IMR-90 (cell line): ENCODE data around the gene CDH23. TPM values are rescaled to one million over a fixed set of nuclear protein-coding genes. Genes with fewer than 3 reads are reported as not detected.

Experiments
- ATAC-seq: fragments of 200-7000 bp; cut with Tn5 transposase; 2 replicates; pipeline ENCODE4 v1.9.1; 2020; ENCODE audit warnings: low read depth, mild to moderate bottlenecking, moderate library complexity
- BruUV-seq: library from RNA; stranded (reverse); fragments of 400-500 nt; replicated peaks from 2 replicates; lab custom pipeline; 2021; lab: Mats Ljungman, UMichigan
- CTCF ChIA-PET: fragments of 300-600 bp; formaldehyde crosslinking; extraction: SDS; loops from one replicate; lab custom pipeline; 2021; ENCODE audit warnings: antibody characterized with exemption; lab: Yijun Ruan, JAX
- POLR2A ChIA-PET: fragments of 300-600 bp; sonication (Branson Sonifier 250); formaldehyde crosslinking; loops from one replicate; lab custom pipeline; 2022; ENCODE audit warnings: antibody characterized with exemption; ENCODE audit not compliant: unreplicated experiment; lab: Charles Lee
- DNase-seq: peaks from one replicate; pipeline ENCODE4 v3.0.0; 2013
- H2AFZ ChIP-seq: replicated peaks from 2 replicates; pipeline ENCODE3; 2013; ENCODE audit warnings: low read length, mild to moderate bottlenecking; ENCODE audit not compliant: poor library complexity
- H2AK5ac ChIP-seq: 2 replicates; pipeline ENCODE4 v1.6.1; 2013; ENCODE audit warnings: low read depth, low read length, inconsistent platforms
- H2AK9ac ChIP-seq: replicated peaks from 2 replicates; pipeline ENCODE3; 2013; ENCODE audit warnings: mild to moderate bottlenecking, low read depth, low read length, moderate library complexity; ENCODE audit not compliant: poor library complexity
- H2BK120ac ChIP-seq: 2 replicates; pipeline ENCODE4 v1.6.1; 2013; ENCODE audit warnings: low read depth, low read length, inconsistent platforms
- H2BK15ac ChIP-seq: 3 replicates; pipeline ENCODE4 v1.6.1; 2013; ENCODE audit warnings: low read depth, low read length, inconsistent platforms
- H2BK20ac ChIP-seq: 2 replicates; pipeline ENCODE4 v1.6.1; 2013; ENCODE audit warnings: low read depth, mild to moderate bottlenecking, inconsistent platforms, low read length, moderate library complexity
- H2BK5ac ChIP-seq: 2 replicates; pipeline ENCODE4 v1.6.1; 2013; ENCODE audit warnings: mild to moderate bottlenecking, low read depth, low read length, inconsistent platforms; ENCODE audit not compliant: poor library complexity, severe bottlenecking
- H3K14ac ChIP-seq: replicated peaks from 2 replicates; pipeline ENCODE4 v1.6.1; 2013; ENCODE audit warnings: low read depth, low read length, inconsistent platforms
- H3K18ac ChIP-seq: 2 replicates; pipeline ENCODE4 v1.6.1; 2013; ENCODE audit warnings: low read depth, low read length, control low read depth
- H3K23ac ChIP-seq: 2 replicates; pipeline ENCODE4 v1.6.1; 2013; ENCODE audit warnings: low read depth, low read length, inconsistent platforms
- H3K27ac ChIP-seq: 2 replicates; pipeline ENCODE4 v1.5.1; 2013; ENCODE audit warnings: mild to moderate bottlenecking, control low read depth, low read length; ENCODE audit not compliant: insufficient read depth
- H3K27me3 ChIP-seq: 2 replicates; pipeline ENCODE4 v1.6.1; 2013; ENCODE audit warnings: low read length; ENCODE audit not compliant: control insufficient read depth, insufficient read depth
- H3K36me3 ChIP-seq: 2 replicates; pipeline ENCODE4 v1.6.1; 2013; ENCODE audit warnings: low read length, mixed read lengths; ENCODE audit not compliant: control insufficient read depth, insufficient read depth
- H3K4ac ChIP-seq: 2 replicates; pipeline ENCODE4 v1.6.1; 2013; ENCODE audit warnings: low read depth, low read length, inconsistent platforms
- H3K4me1 ChIP-seq: 2 replicates; pipeline ENCODE4 v1.6.1; 2013; ENCODE audit warnings: low read length, mixed read lengths; ENCODE audit not compliant: control insufficient read depth, insufficient read depth
- H3K4me2 ChIP-seq: 2 replicates; pipeline ENCODE4 v1.6.1; 2013; ENCODE audit warnings: low read depth, mild to moderate bottlenecking, control low read depth, low read length, moderate library complexity
- H3K4me3 ChIP-seq: 2 replicates; pipeline ENCODE4 v1.5.1; 2013; ENCODE audit warnings: low read depth, mild to moderate bottlenecking, control low read depth, low read length, moderate library complexity; ENCODE audit not compliant: insufficient read depth
- H3K56ac ChIP-seq: 2 replicates; pipeline ENCODE4 v1.6.1; 2013; ENCODE audit warnings: low read length, inconsistent platforms; ENCODE audit not compliant: insufficient read depth; ENCODE audit errors: extremely low read depth
- H3K79me1 ChIP-seq, 2 experiments: 2 replicates each; pipeline ENCODE4 v1.6.1; 2013; ENCODE audit warnings: low read length in 2 of 2, inconsistent platforms in 1 of 2, low read depth in 1 of 2
- H3K9ac ChIP-seq: 2 replicates; pipeline ENCODE4 v1.6.1; 2013; ENCODE audit warnings: low read depth, low read length, control low read depth
- H3K9me1 ChIP-seq: 2 replicates; pipeline ENCODE4 v1.6.1; 2013; ENCODE audit warnings: low read length, inconsistent platforms; ENCODE audit not compliant: insufficient read depth
- H3K9me3 ChIP-seq: 2 replicates; pipeline ENCODE4 v1.6.1; 2013; ENCODE audit warnings: low read length; ENCODE audit not compliant: control insufficient read depth, insufficient read depth
- H4K20me1 ChIP-seq: 2 replicates; pipeline ENCODE4 v1.6.1; 2013; ENCODE audit warnings: low read length, inconsistent platforms; ENCODE audit not compliant: insufficient read depth
- H4K5ac ChIP-seq: 2 replicates; pipeline ENCODE4 v1.6.1; 2013; ENCODE audit warnings: mild to moderate bottlenecking, low read depth, low read length, control low read depth
- H4K8ac ChIP-seq, 2 experiments: 2 replicates each; pipeline ENCODE4 v1.6.1; 2013; ENCODE audit warnings: low read depth in 2 of 2, low read length in 2 of 2, control low read depth in 1 of 2, inconsistent platforms in 1 of 2
- H4K91ac ChIP-seq: 2 replicates; pipeline ENCODE4 v1.6.1; 2013; ENCODE audit warnings: low read depth, low read length, inconsistent platforms; ENCODE audit not compliant: insufficient read depth
- BHLHE40 ChIP-seq: fragments of 150-350 bp; IDR thresholded peaks from 2 replicates; pipeline ENCODE4 v1.6.1; 2016; ENCODE audit warnings: mild to moderate bottlenecking, low read depth, low read length
- CEBPB ChIP-seq: IDR thresholded peaks from 2 replicates; pipeline ENCODE4 v1.6.1; 2012; ENCODE audit warnings: low read depth, low read length, improper control_type of control experiment
- CTCF ChIP-seq: conservative IDR thresholded peaks from 2 replicates; pipeline ENCODE4 v1.5.1; 2012; ENCODE audit warnings: mild to moderate bottlenecking, low read depth, low read length, improper control_type of control experiment
- ELK1 ChIP-seq: fragments of 150-350 bp; IDR thresholded peaks from 2 replicates; pipeline ENCODE4 v1.6.1; 2016; ENCODE audit warnings: low read depth, mild to moderate bottlenecking, low read length, moderate library complexity, borderline replicate concordance
- FOS ChIP-seq: fragments of 150-350 bp; IDR thresholded peaks from 2 replicates; pipeline ENCODE4 v1.6.1; 2016; ENCODE audit warnings: low read depth, low read length
- MAFK ChIP-seq: IDR thresholded peaks from 2 replicates; pipeline ENCODE4 v1.6.1; 2012; ENCODE audit warnings: low read depth, low read length, improper control_type of control experiment
- MAZ ChIP-seq: IDR thresholded peaks from 2 replicates; pipeline ENCODE4 v1.6.1; 2012; ENCODE audit warnings: low read depth, mild to moderate bottlenecking, low read length, improper control_type of control experiment, moderate library complexity, borderline replicate concordance
- MXI1 ChIP-seq: IDR thresholded peaks from 2 replicates; pipeline ENCODE4 v1.6.1; 2012; ENCODE audit warnings: low read depth, mild to moderate bottlenecking, low read length, moderate library complexity, borderline replicate concordance
- POLR2A ChIP-seq: IDR thresholded peaks from 2 replicates; pipeline ENCODE4 v1.6.1; 2012; ENCODE audit warnings: mild to moderate bottlenecking, low read depth, low read length
- RAD21 ChIP-seq: IDR thresholded peaks from 2 replicates; pipeline ENCODE4 v1.6.1; 2012; ENCODE audit warnings: low read length, improper control_type of control experiment
- RCOR1 ChIP-seq: IDR thresholded peaks from 2 replicates; pipeline ENCODE4 v1.6.1; 2012; ENCODE audit warnings: mild to moderate bottlenecking, low read length, improper control_type of control experiment; ENCODE audit not compliant: insufficient replicate concordance
- RFX5 ChIP-seq: IDR thresholded peaks from 2 replicates; pipeline ENCODE4 v1.8.0; 2012; ENCODE audit warnings: low read depth, mild to moderate bottlenecking, low read length, moderate library complexity
- SMC3 ChIP-seq: fragments of 150-350 bp; IDR thresholded peaks from 2 replicates; pipeline ENCODE4 v1.6.1; 2016; ENCODE audit warnings: low read depth, mild to moderate bottlenecking, antibody characterized with exemption, low read length, moderate library complexity
- USF2 ChIP-seq: fragments of 150-350 bp; IDR thresholded peaks from 2 replicates; pipeline ENCODE4 v1.6.1; 2017; ENCODE audit warnings: mild to moderate bottlenecking, antibody characterized with exemption, low read length, low read depth
- WGBS, 2 experiments: methylation state at CpG; one replicate each; pipeline versions ENCODE4 v1.1.5 to v1.1.7; 2013; ENCODE audit warnings: missing lambda C conversion rate in 2 of 2; ENCODE audit not compliant: insufficient read length in 1 of 2; ENCODE audit errors: extremely low coverage in 2 of 2; 5-methylcytosine and 5-hydroxymethylcytosine counted together
- dilution Hi-C: fragments of 300-500 bp; cut with HindIII; formaldehyde crosslinking; loops from one replicate; pipeline ENCODE4 v1.14.3; 2018; ENCODE audit warnings: low sequenced_read_pairs; ENCODE audit not compliant: unreplicated experiment
- in situ Hi-C: fragments of 300-500 bp; cut with MboI; formaldehyde crosslinking; loops from 3 replicates; pipeline ENCODE4 v1.14.3; 2019; ENCODE audit warnings: low sequenced_read_pairs, inconsistent platforms, mixed read lengths
- intact Hi-C: fragments of 100-400 bp; cut with micrococcal nuclease; formaldehyde crosslinking; loops from 2 replicates; pipeline ENCODE4 v1.10.0; 2022
- polyA plus RNA-seq, 3 experiments: library from polyadenylated mRNA; depleted of rRNA; stranded (reverse); fragments of >200 nt; gene quantifications; 2 replicates each; pipeline ENCODE4 v1.2.3, GENCODE V29; 2012; ENCODE audit warnings: low replicate concordance in 1 of 3
- total RNA-seq: library from RNA; depleted of rRNA; stranded (reverse); fragments of >200 nt; gene quantifications from 2 replicates; pipeline ENCODE4 v1.2.3, GENCODE V29; 2012

The CDH23 gene
- total and polyA plus RNA-seq, 2 of the 4 experiments (the other 2 are of a cell fraction), result under 0.01 to 0.03 TPM

GRCh38 chr10:71392292-71392691 is 4.4 kb upstream of the CDH23 start:
- ChIA-PET CTCF (interaction anchor here (1.0 kb wide), 1 partner anchor 8 kb away, joined by 3 read pairs; no protein-coding TSS in a partner anchor), POLR2A (no interaction called here)
- H3K4me3 ChIP-seq, result no peak overlapping the region
- no peak overlapping the region for H3K23ac ChIP-seq
- BruUV-seq, result no TSS peak
- H3K4ac ChIP-seq, result no peak overlapping the region
- H3K14ac ChIP-seq, result no peak overlapping the region
- no peak overlapping the region for H3K4me2 ChIP-seq
- no peaks in the 10 kb centered on the region; the same call in 1 of the 2 replicates for H3K4me1 ChIP-seq
- H3K79me1 ChIP-seq, result no peaks in the 10 kb centered on the region
- H3K36me3 ChIP-seq, result no peaks in the 10 kb centered on the region
- H3K18ac ChIP-seq, result no peak overlapping the region
- no peak overlapping the region for H2AK9ac ChIP-seq
- H2BK120ac ChIP-seq, result no peak overlapping the region
- H4K20me1 ChIP-seq, result no peaks in the 10 kb centered on the region
- peaks cover 83% of the 10 kb centered on the region for H3K27me3 ChIP-seq
- no peak overlapping the region for H3K27ac ChIP-seq
- H2AFZ ChIP-seq, result no peak overlapping the region
- no peak overlapping the region for H2BK20ac ChIP-seq
- in situ Hi-C loops (no loop called here), intact Hi-C loops (no loop called here), dilution Hi-C loops (no loop called here)
- no peak overlapping the region for H3K9ac ChIP-seq
- H3K9me3 ChIP-seq, result no peaks in the 10 kb centered on the region
- H4K91ac ChIP-seq, result no peak overlapping the region
- H4K5ac ChIP-seq, result no peak overlapping the region
- DNase-seq (no peak), ATAC-seq (no peak)
- H3K56ac ChIP-seq, result no peak overlapping the region
- no peak overlapping the region for H4K8ac ChIP-seq
- TF ChIP-seq RCOR1, result no peak
- no peak for TF ChIP-seq BHLHE40
- TF ChIP-seq MXI1, result no peak
- no peak for TF ChIP-seq MAFK
- TF ChIP-seq SMC3, result no peak
- TF ChIP-seq FOS, result no peak
- no peak for TF ChIP-seq MAZ
- no peak for TF ChIP-seq POLR2A
- TF ChIP-seq RAD21, result no peak
- no peak for TF ChIP-seq CTCF
- TF ChIP-seq USF2, result no peak
- TF ChIP-seq RFX5, result no peak
- TF ChIP-seq ELK1, result no peak
- no peak for TF ChIP-seq CEBPB
- H3K9me1 ChIP-seq, result no peaks in the 10 kb centered on the region
- H2BK5ac ChIP-seq, result no peak overlapping the region
- no peak overlapping the region for H2BK15ac ChIP-seq
- no peak overlapping the region for H2AK5ac ChIP-seq
- WGBS, 2 experiments, result 0% methylated on average over 1 of the region's 1 CpG; no CpG with 5 or more reads in 1 of the 2 experiments
